Kidney (tissue), 14 donors: ENCODE results near the gene ADRA2B. TPM values are rescaled to one million over a fixed set of nuclear protein-coding genes. Genes with fewer than 3 reads are reported as not detected.

Source experiments
- DNase-seq, 5 donors: peaks; one replicate each; pipeline ENCODE4 v3.0.0-alpha.2; 2013 to 2020
- FAIRE-seq: peaks from 2 replicates; lab custom pipeline; 2012; peaks lifted over from hg19 to GRCh38; lab: Jason Lieb, UNC
- H3K27ac ChIP-seq, 2 donors: one replicate each; pipeline ENCODE4 v1.7.0; 2013; ENCODE audit warnings: low read depth in 2 of 2, low read length in 2 of 2, inconsistent platforms in 1 of 2
- H3K27me3 ChIP-seq: one replicate; pipeline ENCODE4 v1.7.1; 2013; ENCODE audit warnings: low read length, inconsistent platforms; ENCODE audit not compliant: control insufficient read depth, insufficient read depth
- H3K36me3 ChIP-seq, 3 donors: one replicate each; pipeline versions ENCODE4 v1.7.0 to v1.7.1; 2013; ENCODE audit warnings: low read length in 3 of 3, control low read depth in 1 of 3, inconsistent platforms in 1 of 3; ENCODE audit not compliant: insufficient read depth in 3 of 3, control insufficient read depth in 2 of 3
- H3K4me1 ChIP-seq, 3 donors: one replicate each; pipeline versions ENCODE4 v1.7.0 to v1.7.1; 2013; ENCODE audit warnings: low read length in 3 of 3, inconsistent platforms in 1 of 3, low read depth in 1 of 3; ENCODE audit not compliant: control insufficient read depth in 2 of 3, insufficient read depth in 2 of 3
- H3K4me3 ChIP-seq, 3 donors: one replicate each; pipeline versions ENCODE4 v1.7.0 to v1.8.1; 2013; ENCODE audit warnings: low read length in 3 of 3, control low read depth in 1 of 3, inconsistent platforms in 1 of 3
- H3K9ac ChIP-seq, 3 donors: one replicate each; pipeline versions ENCODE4 v1.7.0 to v1.7.1; 2013; ENCODE audit warnings: low read length in 3 of 3, control low read depth in 1 of 3, inconsistent platforms in 1 of 3
- H3K9me3 ChIP-seq, 3 donors: one replicate each; pipeline versions ENCODE4 v1.7.0 to v1.7.1; 2013; ENCODE audit warnings: low read length in 3 of 3, control low read depth in 1 of 3, inconsistent platforms in 1 of 3; ENCODE audit not compliant: control insufficient read depth in 2 of 3, insufficient read depth in 1 of 3
- CTCF ChIP-seq: IDR thresholded peaks from 3 replicates; pipeline ENCODE4 v1.5.1; 2012; ENCODE audit warnings: mild to moderate bottlenecking, moderate library complexity, borderline replicate concordance; ENCODE audit not compliant: insufficient read depth; ENCODE audit errors: extremely low read depth
- intact Hi-C: fragments of 100-400 bp; cut with DNase I; formaldehyde crosslinking; loops from one replicate; pipeline ENCODE4 v1.11.1; 2022
- polyA plus RNA-seq: library from polyadenylated mRNA; stranded (reverse); fragments of 350-450 nt; fragmentation: Illumina TruSeq; extraction: RNeasy Lipid Tissue Mini Kit (QIAGEN cat#74804); gene quantifications from one replicate; pipeline ENCODE4 v1.2.3, GENCODE V29; 2014; ENCODE audit warnings: low read depth, low replicate concordance; ENCODE audit not compliant: insufficient read depth
- total RNA-seq: library from RNA; stranded (reverse); fragmentation: NEBNext Ultra II Directional; extraction: Animal tissue kit (Norgen Biotek cat#: 25700); gene quantifications from one replicate; pipeline ENCODE4 v1.2.1, GENCODE V29; 2021
- donor health status: control.
- donor health status: control.
- donor health status: control.
- donor health status: control.
- donor health status: control.
- donor health status: DM: yes; HTN: yes; CAD: no.
- donor health status: Normal renal cell carcinoma (clear cell type).

Gene ADRA2B
- total and polyA plus RNA-seq, 2 donors from 2014 or later = 1.4 to 4.8 TPM

GRCh38 chr2:96095116-96095636, 21.2 kb downstream of the ADRA2B start:
- peaks cover 0 to 17% (median 15%) of the 10 kb centered on the region in 3 donors for H3K4me1 ChIP-seq
- FAIRE-seq (no peak), DNase-seq (no peak)
- no peak overlapping the region for H3K4me3 ChIP-seq
- H3K36me3 ChIP-seq = no peaks in the 10 kb centered on the region
- H3K27me3 ChIP-seq = no peaks in the 10 kb centered on the region
- H3K9ac ChIP-seq = no peak overlapping the region
- no peak overlapping the region for H3K27ac ChIP-seq
- H3K9me3 ChIP-seq = no peaks in the 10 kb centered on the region
- intact Hi-C loops = no loop called here
- TF ChIP-seq CTCF = no peak

DNA sequence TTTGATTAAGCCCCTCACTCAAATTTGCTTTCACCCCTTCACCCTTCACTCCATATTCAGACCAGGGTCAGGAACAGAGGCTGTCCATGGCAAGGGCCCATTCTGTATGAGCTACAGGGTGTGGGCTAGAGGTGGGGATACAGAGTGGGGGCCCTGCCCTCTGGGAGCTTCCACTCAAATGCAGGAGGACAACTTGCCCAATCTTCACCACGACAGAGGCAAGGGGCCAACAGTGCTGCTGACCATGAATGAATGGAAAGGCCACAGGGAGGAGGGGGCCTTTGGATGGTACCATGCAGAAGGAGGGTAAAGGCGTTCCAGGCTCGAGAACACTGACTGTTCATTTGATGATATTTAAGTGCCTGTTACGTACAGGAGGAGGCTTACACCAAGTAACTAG, 22.8 kb downstream of the ADRA2B start:
- no peak overlapping the region for H3K9ac ChIP-seq
- H3K9me3 ChIP-seq = no peaks in the 10 kb centered on the region
- intact Hi-C loops = no loop called here
- H3K4me1 ChIP-seq = peaks cover 0 to 8% (median 6%) of the 10 kb centered on the region in 3 donors
- no peaks in the 10 kb centered on the region for H3K36me3 ChIP-seq
- no peak overlapping the region for H3K27ac ChIP-seq
- DNase-seq = no peak
- no peak overlapping the region for H3K4me3 ChIP-seq
- TF ChIP-seq CTCF = no peak
- no peak for FAIRE-seq
- no peaks in the 10 kb centered on the region for H3K27me3 ChIP-seq

DNA sequence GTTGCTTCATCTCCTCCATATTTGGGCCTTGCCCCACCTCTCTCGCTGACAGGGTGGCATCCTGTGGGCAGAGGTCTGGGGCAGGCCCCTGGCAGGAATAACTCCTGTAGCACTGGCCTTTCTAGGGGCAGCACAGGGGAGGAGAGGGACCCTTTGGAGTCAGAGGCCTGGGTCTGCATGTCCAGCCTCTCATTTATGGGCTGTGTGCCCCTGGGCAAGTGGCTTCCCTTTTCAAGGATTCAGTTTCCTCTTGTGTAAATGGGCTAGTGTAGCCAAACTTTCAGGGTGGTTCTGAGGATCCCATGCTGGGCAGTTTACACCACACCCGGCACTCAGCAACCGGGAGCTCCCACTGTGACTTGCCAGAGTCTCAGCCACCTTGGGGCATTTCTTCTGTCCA, 23.4 kb downstream of the ADRA2B start:
- peak in 1 of 5 donors; percentile 31 for DNase-seq
- Histone ChIP-seq H3K27me3 (no peaks in the 10 kb centered on the region), H3K4me3 (no peak overlapping the region), H3K9me3 (no peaks in the 10 kb centered on the region), H3K9ac (no peak overlapping the region), H3K36me3 (no peaks in the 10 kb centered on the region), H3K27ac (no peak overlapping the region), H3K4me1 (peaks cover 0 to 2% (median under 1%) of the 10 kb centered on the region in 3 donors)
- TF ChIP-seq CTCF = no peak
- no peak for FAIRE-seq
- intact Hi-C loops = no loop called here

GRCh38 chr2:96092573-96092877, 23.8 kb downstream of the ADRA2B start:
- DNase-seq (peak in 1 of 5 donors; percentile 5), FAIRE-seq (no peak)
- Histone ChIP-seq H3K4me3 (no peak overlapping the region), H3K9me3 (no peaks in the 10 kb centered on the region), H3K4me1 (no peaks in the 10 kb centered on the region), H3K27me3 (no peaks in the 10 kb centered on the region), H3K36me3 (no peaks in the 10 kb centered on the region), H3K9ac (no peak overlapping the region), H3K27ac (no peak overlapping the region)
- no peak for TF ChIP-seq CTCF
- intact Hi-C loops = no loop called here
